HG03103 (cell line): ENCODE results near the gene MYO1D.
"Not testable (repeated sequence)": the region's sequence is repeated elsewhere in the genome, so short reads cannot be mapped to it uniquely, and the experiment has no call there.

Source experiments
- ATAC-seq: cut with Tn5 transposase; IDR thresholded peaks from one replicate; pipeline ENCODE4 v1.9.1; 2021; ENCODE audit warnings: low read depth; ENCODE audit not compliant: unreplicated experiment

Gene MYO1D

GRCh38 chr17:32555611-32556310, 321.2 kb downstream of the MYO1D start:
- no peak for ATAC-seq

GRCh38 chr17:32553168-32553567, 323.8 kb downstream of the MYO1D start:
- no peak for ATAC-seq

- no peak for ATAC-seq
Observed at GRCh38 chr17:32552280-32552679, 324.6 kb downstream of the MYO1D start.

- no peak for ATAC-seq
Observed at GRCh38 chr17:32551186-32551955, 325.6 kb downstream of the MYO1D start.

- no peak for ATAC-seq
Observed at GRCh38 chr17:32549559-32549958, 327.4 kb downstream of the MYO1D start.

- ATAC-seq = no peak
Observed at GRCh38 chr17:32546031-32546444, 330.9 kb downstream of the MYO1D start.

GRCh38 chr17:32542186-32542585, 334.7 kb downstream of the MYO1D start:
- ATAC-seq = no peak

GRCh38 chr17:32541640-32542039, 335.3 kb downstream of the MYO1D start:
- no peak for ATAC-seq

GRCh38 chr17:32536736-32537643, 339.9 kb downstream of the MYO1D start:
- ATAC-seq = no peak

GRCh38 chr17:32533296-32533695, 343.6 kb downstream of the MYO1D start:
- no peak for ATAC-seq

- no peak for ATAC-seq
Observed at GRCh38 chr17:32529604-32530003, 347.3 kb downstream of the MYO1D start.

GRCh38 chr17:32528825-32529224, 348.1 kb downstream of the MYO1D start:
- no peak for ATAC-seq

- no peak for ATAC-seq
Observed at GRCh38 chr17:32527146-32527545, 349.8 kb downstream of the MYO1D start.

- no peak for ATAC-seq
Observed at GRCh38 chr17:32525122-32525521, 351.8 kb downstream of the MYO1D start.

GRCh38 chr17:32524553-32524880, 352.4 kb downstream of the MYO1D start:
- not testable (repeated sequence) for ATAC-seq

- no peak for ATAC-seq
Observed at GRCh38 chr17:32523827-32524552, 352.9 kb downstream of the MYO1D start.

- peak; percentile 50 for ATAC-seq
Observed at GRCh38 chr17:32523017-32523680, 353.8 kb downstream of the MYO1D start.

GRCh38 chr17:32520737-32521404, 356.1 kb downstream of the MYO1D start:
- ATAC-seq = no peak

- no peak for ATAC-seq
Observed at GRCh38 chr17:32520104-32520701, 356.7 kb downstream of the MYO1D start.
